Measurements from ENCODE around the gene ZNF76.
A peak's percentile ranks its signal among the peaks of the same experiment; 100 is the strongest.

DNA sequence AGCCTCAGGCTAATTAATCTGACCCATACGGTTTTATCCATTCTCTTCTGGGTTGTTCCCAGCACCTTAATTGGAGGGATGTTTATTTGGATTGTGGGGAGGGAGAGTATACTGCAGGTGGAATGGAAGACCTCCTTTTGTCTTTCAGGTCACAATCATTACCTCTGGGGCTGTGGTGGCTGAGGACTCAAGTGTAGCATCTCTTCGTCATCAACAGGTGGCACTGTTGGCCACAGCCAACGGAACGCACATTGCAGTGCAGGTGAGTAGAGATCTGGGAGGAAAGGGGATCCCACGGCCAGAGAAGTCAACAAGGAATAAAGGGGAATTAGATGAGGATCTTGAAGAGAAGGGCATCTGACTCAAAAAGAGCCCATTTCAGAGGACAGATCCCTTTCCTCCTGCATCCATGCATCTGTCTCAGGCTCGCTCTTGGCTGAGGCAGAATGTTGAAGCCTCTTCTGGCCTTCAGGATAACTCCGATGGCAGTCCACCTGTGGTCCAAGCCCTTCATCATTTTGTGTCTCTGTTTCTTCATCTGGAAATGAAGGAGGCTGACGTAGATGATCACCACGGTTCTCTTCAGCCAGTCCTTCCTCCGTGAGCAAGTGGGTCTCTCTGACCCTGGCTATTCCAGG lies 34.9 kb downstream of the ZNF76 start:
- TF ChIP-seq, protein P1, sequence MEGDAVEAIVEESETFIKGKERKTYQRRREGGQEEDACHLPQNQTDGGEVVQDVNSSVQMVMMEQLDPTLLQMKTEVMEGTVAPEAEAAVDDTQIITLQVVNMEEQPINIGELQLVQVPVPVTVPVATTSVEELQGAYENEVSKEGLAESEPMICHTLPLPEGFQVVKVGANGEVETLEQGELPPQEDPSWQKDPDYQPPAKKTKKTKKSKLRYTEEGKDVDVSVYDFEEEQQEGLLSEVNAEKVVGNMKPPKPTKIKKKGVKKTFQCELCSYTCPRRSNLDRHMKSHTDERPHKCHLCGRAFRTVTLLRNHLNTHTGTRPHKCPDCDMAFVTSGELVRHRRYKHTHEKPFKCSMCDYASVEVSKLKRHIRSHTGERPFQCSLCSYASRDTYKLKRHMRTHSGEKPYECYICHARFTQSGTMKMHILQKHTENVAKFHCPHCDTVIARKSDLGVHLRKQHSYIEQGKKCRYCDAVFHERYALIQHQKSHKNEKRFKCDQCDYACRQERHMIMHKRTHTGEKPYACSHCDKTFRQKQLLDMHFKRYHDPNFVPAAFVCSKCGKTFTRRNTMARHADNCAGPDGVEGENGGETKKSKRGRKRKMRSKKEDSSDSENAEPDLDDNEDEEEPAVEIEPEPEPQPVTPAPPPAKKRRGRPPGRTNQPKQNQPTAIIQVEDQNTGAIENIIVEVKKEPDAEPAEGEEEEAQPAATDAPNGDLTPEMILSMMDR (IDR thresholded peaks at IDR 0.05) = peak; percentile 77
- no peak for TF ChIP-seq EZH2phosphoT487 (IDR thresholded peaks at IDR 0.05)

Data from neural progenitor cell (in vitro differentiated cells).